Measurements from ENCODE around the gene MAP3K13.

The MAP3K13 gene

DNA sequence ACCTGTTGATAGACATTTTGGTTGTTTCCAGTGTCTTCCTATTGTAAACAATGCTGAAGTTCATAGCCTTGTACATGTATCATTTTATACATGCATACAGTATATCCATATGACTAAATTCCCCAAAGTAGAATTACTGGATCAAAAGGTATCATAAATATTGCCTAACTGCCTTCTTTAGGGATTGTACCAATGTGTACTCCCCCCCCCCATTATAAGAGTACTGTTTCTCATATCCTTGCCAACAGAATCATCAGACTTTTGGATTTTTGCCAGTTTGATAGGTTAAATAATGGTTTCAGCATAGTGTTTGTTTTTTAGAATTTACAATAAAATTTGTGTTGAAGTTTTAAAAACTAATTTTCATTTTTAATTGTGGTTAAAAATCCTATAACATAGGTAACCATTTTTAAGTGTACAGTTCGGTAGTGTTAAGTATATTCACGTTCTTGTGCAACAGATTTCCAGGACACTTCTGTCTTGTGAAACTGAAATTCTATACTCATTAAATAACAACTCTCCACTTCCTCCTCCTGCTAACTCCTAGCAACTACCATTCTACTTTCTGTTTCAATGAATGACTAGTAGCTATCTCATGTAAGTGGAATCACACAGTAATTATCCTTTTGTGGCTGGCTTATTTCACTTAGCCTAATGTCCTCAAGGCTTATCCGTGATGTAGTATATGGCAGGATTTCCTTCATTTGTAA is 30.8 kb upstream of the MAP3K13 start:
- no peak for TF ChIP-seq GATA2 (IDR thresholded peaks at IDR 0.05; ENCODE audit: low read depth, low read length)
- no peak for TF ChIP-seq GATA3 (IDR thresholded peaks at IDR 0.05; ENCODE audit: low read depth, low read length)

DNA sequence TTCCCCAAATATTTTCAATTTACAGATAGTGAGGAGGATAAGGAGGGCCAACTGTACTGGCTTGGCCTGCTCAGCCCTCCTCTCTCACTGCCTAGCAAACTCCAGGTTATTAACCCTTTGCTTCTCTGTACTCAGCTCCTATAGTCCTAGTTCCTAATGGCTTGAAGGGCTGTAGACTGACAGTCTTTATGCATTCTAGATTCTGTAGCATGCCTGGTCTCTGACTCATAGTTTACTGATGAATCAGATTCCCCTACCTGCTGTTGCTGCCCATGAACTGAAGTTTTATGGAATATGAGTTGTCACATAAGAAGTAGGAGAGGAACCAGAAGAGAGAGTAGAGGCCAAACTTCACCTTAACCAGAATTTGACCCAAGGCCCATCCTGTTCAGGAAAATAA is 27.1 kb upstream of the MAP3K13 start:
- no peak for TF ChIP-seq GATA2 (IDR thresholded peaks at IDR 0.05; ENCODE audit: low read depth, low read length)
- no peak for TF ChIP-seq GATA3 (IDR thresholded peaks at IDR 0.05; ENCODE audit: low read depth, low read length)

- TF ChIP-seq GATA2 (IDR thresholded peaks at IDR 0.05; ENCODE audit: low read depth, low read length) (no peak), GATA3 (IDR thresholded peaks at IDR 0.05; ENCODE audit: low read depth, low read length) (no peak)
These were observed 25.6 kb upstream of the MAP3K13 start for GRCh38 chr3:185337231-185337816.

- TF ChIP-seq GATA2 (IDR thresholded peaks at IDR 0.05; ENCODE audit: low read depth, low read length) (no peak), GATA3 (IDR thresholded peaks at IDR 0.05; ENCODE audit: low read depth, low read length) (no peak)
These were observed 23.0 kb upstream of the MAP3K13 start for GRCh38 chr3:185339945-185340344.

GRCh38 chr3:185340751-185341150 is 22.2 kb upstream of the MAP3K13 start:
- TF ChIP-seq GATA3 (IDR thresholded peaks at IDR 0.05; ENCODE audit: low read depth, low read length) (no peak), GATA2 (IDR thresholded peaks at IDR 0.05; ENCODE audit: low read depth, low read length) (no peak)

DNA sequence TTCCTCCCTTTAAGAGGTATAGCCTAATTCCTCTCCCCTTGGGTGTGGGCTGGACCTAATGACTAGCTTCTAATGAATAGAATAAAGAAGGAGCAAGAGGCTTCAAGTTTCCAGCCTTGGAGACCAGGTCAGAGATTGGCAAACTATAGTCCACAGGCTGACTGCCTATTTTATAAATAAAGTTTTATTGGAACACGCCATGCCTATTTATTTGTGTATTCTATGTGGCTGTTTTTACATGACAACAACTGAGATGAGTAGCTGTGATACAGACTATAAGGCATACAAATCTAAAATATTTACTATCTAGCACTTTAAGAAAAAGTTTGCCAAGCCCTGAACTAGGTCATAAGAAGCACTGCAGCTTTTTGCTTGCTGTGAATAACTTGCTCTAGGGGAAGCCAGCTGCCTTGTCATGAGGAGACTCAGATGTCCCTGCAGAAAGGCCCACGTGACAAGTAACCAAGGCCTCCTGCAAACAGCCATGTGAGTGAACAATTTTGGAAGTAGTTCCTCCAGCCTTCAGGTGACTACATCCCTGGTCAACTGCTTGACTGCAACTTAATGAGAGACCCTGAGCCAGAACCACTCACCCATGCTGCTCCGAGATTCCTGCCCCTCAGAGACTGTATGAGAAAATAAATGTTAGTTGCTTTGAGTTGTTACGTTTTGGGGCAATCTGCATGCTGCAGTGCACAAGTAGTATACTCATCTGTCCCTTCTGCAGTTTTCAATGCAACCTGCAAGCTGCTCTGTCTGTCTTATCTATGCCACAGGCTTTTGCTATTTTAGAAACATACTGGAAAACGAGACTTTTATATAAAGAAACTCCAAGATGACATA is 21.1 kb upstream of the MAP3K13 start:
- TF ChIP-seq GATA2 (IDR thresholded peaks at IDR 0.05; ENCODE audit: low read depth, low read length) (no peak), GATA3 (IDR thresholded peaks at IDR 0.05; ENCODE audit: low read depth, low read length) (no peak)

- no peak for TF ChIP-seq GATA2 (IDR thresholded peaks at IDR 0.05; ENCODE audit: low read depth, low read length)
- no peak for TF ChIP-seq GATA3 (IDR thresholded peaks at IDR 0.05; ENCODE audit: low read depth, low read length)
These were observed 20.3 kb upstream of the MAP3K13 start for GRCh38 chr3:185342459-185343174.

DNA sequence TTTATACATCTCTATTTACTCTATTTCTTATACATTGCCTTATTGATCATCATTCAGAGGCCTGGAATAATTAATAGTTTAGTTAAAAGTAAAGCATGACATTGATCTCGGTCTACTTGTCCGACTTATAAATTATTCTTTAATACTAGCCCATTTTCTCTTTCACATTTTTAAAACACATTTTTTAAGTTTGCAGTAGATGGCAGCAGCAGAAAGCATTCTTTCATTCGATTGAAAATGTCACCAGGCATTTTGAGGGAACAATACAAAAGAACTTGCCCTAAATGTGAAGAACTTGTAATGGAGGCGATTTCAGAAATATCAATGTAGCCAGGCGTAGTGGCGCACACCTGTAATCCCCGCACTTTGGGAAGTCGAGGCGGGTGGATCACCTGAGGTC is 15.5 kb upstream of the MAP3K13 start:
- TF ChIP-seq GATA3 (IDR thresholded peaks at IDR 0.05; ENCODE audit: low read depth, low read length) (no peak), GATA2 (IDR thresholded peaks at IDR 0.05; ENCODE audit: low read depth, low read length) (no peak)

- TF ChIP-seq GATA2 (IDR thresholded peaks at IDR 0.05; ENCODE audit: low read depth, low read length) (no peak), GATA3 (IDR thresholded peaks at IDR 0.05; ENCODE audit: low read depth, low read length) (no peak)
These were observed 12.1 kb upstream of the MAP3K13 start for GRCh38 chr3:185350841-185351240.

DNA sequence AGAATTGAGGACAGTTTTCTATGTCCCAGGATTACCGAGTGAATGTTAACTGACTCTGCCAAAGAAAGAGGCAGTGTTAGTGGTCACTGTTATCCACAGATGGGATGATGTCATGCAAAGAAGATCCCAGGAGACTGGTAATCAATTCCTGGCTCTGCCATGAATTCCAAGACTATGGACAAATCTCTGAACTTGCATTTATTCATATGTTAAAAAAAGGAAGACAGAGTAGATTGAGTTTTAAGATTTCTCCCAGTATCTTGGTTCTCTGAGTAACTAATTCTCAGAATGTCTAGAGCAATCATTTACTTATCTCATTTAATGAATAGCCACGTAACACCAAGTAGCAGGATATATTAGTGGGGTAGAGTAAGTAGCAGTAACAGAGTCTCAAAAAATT is 11.5 kb upstream of the MAP3K13 start:
- TF ChIP-seq GATA2 (IDR thresholded peaks at IDR 0.05; ENCODE audit: low read depth, low read length) (no peak), GATA3 (IDR thresholded peaks at IDR 0.05; ENCODE audit: low read depth, low read length) (no peak)

- TF ChIP-seq GATA2 (IDR thresholded peaks at IDR 0.05; ENCODE audit: low read depth, low read length) (no peak), GATA3 (IDR thresholded peaks at IDR 0.05; ENCODE audit: low read depth, low read length) (no peak)
These were observed 9.7 kb upstream of the MAP3K13 start for GRCh38 chr3:185353225-185353624.

GRCh38 chr3:185353823-185354614 is 8.9 kb upstream of the MAP3K13 start:
- TF ChIP-seq GATA3 (IDR thresholded peaks at IDR 0.05; ENCODE audit: low read depth, low read length) = no peak
- TF ChIP-seq GATA2 (IDR thresholded peaks at IDR 0.05; ENCODE audit: low read depth, low read length) = no peak

DNA sequence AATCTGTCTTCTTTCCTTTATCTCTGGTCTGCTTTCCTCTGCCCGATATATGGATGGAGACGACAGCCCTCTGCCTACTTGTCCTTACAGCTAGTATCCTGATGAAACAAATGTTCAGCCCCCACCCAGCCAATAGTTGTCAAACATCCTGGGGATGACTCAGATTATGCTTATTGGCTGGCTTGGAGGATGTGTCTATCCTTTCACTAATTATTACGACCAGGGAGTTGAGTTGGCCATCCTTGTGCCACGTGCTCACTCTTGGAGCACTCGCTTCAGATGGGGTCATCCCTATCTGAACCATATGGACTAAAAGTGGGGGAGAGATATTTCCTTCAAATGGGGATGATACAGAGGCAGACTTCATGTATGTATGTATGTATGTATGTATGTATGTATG is 6.4 kb upstream of the MAP3K13 start:
- TF ChIP-seq GATA2 (IDR thresholded peaks at IDR 0.05; ENCODE audit: low read depth, low read length) = no peak
- no peak for TF ChIP-seq GATA3 (IDR thresholded peaks at IDR 0.05; ENCODE audit: low read depth, low read length)
